GM08714 (cell line): ENCODE data around the gene ITPK1.
"Not testable (repeated sequence)": the region's sequence is repeated elsewhere in the genome, so short reads cannot be mapped to it uniquely, and the experiment has no call there.

ENCODE experiments used
- H3K4me3 ChIP-seq: fragments of 200-500 bp; sonication (Bioruptor generic); 2 replicates; pipeline ENCODE4 v1.5.1; 2014; ENCODE audit warnings: mild to moderate bottlenecking, low read length, inconsistent platforms
- ZNF274 ChIP-seq: IDR thresholded peaks from 2 replicates; pipeline ENCODE4 v1.6.1; 2012; ENCODE audit warnings: mild to moderate bottlenecking, low read depth, low read length

The ITPK1 gene

DNA sequence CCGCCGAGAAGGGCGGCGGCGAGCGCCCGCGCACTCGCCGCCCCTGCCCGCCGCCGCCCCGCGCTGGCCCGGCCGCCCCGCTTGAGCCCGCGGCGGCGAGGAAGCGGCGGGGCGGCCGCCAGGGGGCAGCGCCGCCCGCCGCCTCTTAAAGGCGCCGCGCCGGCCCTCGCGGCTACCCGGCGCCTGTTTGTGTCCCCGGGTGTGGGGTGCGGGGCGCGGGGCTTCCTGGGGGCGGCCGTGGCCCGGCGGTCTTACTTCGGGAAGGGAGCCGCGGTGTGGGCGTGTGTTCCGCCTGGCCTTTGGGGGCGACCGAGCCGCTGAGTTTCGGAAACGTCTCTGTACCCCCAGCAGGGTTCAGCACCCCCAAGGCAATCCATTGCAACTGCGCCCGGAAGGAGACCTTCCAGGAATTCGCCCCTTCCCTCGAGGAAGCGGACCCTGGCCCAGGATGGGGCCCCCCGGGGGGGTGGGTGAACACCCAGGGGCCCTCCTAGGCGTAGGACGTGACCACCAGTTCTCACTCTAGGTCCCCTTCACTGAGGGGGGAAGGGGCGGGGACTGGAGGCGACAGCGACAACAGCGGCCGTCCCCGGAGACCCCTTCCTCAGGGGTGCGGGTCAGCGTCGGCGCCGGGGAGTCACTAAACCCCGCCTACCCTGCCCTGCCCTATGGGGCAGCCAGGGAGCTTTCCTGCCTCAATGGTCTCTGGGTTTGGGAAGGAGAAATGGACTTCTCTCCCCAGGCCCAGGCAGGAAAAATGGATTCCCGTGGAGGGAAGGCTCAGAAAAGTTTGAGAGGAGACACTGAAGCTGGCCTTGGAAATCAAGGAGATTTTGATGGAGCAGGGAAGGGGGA is at the start of gene ITPK1:
Gene ITPK1 (minus strand): TSS at position 105 of the 855 bp plus-strand sequence. CDS start 762 bp downstream, outside the sequence.
- H3K4me3 ChIP-seq: peak within 1 kb of the TSS; percentile 87
- no peak for TF ChIP-seq ZNF274

DNA sequence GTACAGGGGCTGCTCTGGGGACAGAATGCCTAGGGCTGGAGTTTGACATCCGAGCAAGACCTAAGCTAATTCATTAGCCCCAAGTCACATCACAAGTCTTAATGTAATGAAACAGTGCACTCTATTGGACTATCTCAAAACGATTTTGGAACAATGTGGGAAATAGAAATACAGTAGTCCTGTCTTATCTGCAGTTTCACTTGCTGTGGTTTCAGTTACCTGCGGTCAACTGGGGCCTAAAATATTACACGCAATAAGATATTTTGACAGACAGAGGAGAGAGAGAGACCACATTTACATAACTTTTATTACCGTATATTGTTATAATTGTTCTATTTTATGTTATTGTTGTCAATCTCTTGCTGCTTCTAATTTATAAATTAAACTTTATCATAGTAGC is 47.8 kb upstream of the ITPK1 start:
- no peak for TF ChIP-seq ZNF274
- no peak overlapping the region for H3K4me3 ChIP-seq

DNA sequence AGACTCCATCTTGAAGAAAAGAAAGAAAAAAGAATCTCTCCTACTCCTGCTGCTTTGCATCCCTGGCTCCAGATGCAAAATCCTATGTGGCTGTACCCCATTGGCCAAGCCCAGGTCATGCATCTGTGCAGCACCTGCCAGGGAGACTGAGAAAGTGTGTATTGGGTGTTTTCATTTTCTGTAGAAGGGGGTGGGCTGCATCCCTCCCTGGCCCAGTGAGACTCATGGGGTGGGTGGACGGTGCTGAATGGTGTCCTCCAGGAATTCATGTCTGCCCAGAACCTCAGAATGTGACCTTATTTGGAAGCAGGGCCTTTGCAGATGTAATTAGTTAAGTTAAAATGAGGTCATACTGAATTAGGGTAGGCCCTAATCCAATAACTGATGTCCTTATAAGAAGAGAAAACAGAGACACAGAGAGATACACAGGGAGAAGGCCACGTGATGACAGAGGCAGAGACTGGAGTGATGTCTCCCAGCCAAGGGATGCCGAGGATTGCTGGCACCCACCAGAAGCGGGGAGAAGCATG is 45.8 kb upstream of the ITPK1 start:
- H3K4me3 ChIP-seq: no peak overlapping the region
- TF ChIP-seq ZNF274: no peak

DNA sequence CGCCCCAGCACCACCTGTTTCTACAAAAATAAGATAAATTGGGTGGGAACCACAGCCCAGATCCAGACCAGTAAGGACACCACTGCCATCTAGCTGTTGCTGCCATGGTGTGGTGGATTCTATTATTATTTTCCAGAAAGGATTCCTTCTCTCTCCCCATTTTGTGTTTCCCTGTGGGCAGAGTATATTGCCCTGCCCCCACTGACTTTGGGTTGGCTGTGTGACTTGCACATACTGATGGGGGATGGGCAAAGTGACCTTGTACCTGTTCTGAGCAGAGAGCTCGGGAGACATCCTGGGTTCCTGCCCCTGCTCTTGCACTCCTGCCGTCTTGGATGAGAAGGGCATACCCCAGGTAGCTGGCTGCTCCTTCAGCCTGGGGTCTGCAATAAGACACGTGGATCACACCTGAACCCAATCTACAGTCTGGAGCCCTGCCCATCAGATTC is 44.7 kb upstream of the ITPK1 start:
- no peak for TF ChIP-seq ZNF274
- no peak overlapping the region for H3K4me3 ChIP-seq

DNA sequence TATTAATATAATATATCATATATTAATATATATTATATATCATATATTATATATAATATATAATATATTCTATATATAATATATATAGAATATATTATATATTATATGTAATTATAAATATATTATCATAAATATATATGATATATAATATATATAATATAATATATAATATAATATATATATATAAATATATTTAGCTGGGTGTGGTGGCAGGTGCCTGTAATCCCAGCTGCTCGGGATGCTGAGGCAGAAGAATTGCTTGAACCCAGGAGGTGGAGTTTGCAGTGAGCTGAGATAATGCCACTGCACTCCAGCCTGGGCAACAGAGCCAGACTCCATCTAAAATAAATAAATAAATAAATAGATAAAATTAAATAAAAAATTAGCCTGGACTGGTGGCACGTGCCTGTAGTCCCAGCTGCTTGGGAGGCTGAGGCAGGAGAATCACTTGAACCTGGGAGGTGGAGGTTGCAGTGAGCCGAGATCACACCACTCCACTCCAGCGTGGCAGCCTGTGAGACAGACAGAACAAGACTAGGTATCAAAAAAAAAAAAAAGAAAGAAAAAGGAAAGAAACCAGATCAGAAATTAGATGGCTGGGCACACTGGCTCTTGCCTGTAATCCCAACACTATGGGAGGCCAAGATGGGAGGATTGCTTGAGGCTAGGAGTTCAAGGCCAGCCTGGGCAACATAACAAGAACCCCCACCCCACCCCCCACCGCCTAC is 44.1 kb upstream of the ITPK1 start:
- H3K4me3 ChIP-seq: not testable (repeated sequence)

DNA sequence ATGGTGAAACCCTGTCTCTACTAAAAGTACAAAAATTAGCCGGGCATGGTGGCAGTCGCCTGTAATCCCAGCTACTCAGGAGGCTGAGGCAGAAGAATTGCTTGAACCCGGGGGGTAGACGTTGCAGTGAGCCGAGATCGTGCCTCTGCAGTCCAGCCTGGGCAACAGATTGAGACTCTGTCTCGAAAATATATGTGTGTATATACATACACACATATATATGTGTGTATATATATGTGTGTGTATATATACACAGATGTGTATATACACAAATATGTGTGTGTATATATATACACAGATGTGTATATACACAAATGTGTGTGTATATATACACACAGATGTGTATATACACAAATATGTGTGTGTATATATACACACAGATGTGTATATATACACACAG is 42.6 kb upstream of the ITPK1 start:
- not testable (repeated sequence) for H3K4me3 ChIP-seq

DNA sequence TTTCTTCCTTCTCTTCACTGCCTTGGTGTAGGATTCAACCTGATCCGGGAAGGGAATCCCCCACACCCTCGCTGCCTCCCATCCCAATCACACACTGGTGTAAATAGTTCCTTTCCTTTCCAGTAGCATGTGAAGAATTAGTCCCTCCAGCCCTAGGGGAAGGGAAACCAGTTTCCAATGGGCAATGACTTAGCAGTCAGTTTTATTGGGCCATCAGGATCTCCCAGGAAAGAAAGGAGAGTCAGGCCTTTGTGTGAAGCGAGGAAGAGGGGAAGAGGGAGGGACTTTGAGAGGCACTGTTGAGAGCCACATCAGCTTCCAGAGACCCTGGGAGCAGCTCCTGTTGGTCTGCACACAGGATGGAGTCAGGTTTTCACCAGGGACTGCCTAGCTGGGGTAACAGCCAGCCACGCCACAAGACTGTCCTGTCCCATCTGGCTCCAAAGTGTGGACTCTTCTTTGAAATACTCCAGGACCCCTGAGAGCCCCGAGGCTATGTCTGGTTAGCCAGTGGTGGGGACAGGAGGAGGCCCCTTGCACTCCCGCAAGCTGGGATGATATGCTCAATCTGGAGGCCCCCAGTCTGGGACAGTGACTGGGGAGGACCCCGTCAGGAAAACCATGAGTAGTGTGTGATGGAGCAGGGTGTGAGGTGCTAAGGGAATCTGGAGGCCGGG is 41.1 kb upstream of the ITPK1 start:
- no peak overlapping the region for H3K4me3 ChIP-seq

DNA sequence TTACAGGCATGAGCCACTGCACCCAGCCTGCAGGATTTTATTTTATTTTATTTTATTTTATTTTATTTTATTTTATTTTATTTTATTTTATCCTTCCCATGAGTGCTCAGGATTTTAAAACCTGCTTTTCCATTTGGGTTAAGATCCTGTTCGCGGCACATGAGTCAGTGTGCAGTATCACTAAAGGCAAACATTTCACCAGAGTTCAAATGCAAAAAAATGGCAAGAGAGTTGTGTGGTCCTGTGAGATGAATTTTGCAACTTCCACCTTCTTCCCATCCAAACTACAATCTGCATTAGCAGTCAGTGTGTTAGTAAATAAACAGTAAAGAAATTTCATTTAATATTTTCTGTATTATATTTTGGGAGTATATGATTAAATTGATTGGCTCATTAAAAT is 39.9 kb upstream of the ITPK1 start:
- H3K4me3 ChIP-seq: no peak overlapping the region
- no peak for TF ChIP-seq ZNF274

More for the DNA sequence above, 41.1 kb upstream of the ITPK1 start:
- no peak for TF ChIP-seq ZNF274

DNA sequence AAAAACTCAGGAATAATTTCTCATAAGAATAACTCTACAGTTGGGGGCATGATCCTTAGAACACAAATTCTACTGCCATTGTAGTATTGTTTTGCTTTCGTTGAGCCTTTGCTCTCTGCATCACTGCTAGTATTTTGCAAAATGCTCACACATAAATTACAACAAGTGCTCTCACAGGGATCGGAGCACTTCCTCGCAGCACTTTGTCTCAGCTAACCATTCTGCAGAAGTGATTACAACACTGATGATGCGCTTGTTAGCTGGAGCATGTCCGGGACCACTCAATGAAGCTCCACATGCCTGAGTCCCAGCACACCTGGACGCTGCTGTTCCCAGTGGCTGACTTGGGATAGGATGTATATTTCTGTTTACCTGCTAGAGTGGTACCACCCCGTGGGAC is 37.4 kb upstream of the ITPK1 start:
- TF ChIP-seq ZNF274: no peak
- H3K4me3 ChIP-seq: no peak overlapping the region

DNA sequence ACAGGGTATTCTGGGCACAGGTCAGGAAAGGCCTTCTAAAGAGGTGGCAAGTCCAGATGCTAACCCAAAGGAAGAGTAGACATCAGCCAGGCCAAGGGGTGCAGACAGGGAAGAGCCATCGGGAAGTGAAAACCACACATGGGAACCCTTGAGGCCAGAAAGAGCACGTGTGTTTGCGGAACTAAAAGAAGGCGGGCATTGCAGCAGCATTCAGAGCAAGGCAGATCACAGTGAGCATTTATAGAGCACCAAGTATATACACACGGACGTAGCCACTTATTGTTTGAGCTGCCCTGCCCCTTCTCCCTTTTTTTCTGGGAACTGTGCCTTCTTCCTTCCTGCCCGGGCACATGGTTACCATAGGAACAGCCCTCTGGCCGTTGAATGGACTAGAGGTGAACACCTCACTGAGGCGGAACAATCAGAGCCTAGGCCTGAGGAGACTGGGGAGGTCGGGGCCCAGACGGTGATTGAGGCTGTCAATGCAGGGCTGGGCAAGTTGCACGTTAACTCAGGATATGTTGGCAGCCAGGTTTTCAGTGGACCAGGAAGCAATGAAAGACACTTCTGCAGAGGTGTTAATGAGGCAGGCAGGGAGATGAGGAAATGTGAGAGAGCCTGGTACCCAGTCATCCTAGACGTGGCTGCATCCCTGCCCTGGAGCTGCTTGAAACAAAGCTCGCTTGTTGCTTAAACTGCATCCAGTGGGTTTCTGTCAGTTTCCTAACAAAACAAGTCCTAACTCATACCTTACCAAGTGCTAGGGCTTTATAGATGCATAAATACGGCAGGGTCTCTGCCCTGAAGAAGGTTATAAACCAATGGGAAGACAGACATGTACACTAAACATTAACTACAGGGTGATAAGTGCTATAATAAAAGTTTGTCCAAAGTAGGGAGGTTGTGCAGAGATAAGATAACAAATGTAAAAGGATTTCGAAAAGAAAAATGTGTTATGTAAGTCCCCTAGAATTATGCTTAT is 34.8 kb upstream of the ITPK1 start:
- H3K4me3 ChIP-seq: no peak overlapping the region
- no peak for TF ChIP-seq ZNF274

DNA sequence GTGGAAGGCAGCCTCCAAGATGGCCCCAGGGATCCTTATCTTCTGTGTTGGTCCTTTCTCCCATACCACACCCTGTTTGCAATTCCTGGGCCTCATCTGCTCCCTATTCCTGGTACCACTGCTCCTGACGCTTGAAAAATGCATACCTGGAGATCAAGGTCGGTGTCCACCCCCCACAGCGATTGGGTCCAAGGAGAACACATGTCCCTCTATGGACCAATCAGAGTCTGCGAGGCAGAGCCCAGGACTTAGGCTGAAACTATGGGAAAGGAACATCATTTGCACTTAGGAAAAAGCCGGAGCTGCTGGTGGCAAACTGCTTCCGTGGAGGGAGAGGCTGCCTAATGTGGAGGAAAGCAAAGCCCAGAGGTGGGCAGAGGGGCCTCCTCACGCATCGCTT is 33.3 kb upstream of the ITPK1 start:
- no peak overlapping the region for H3K4me3 ChIP-seq
- no peak for TF ChIP-seq ZNF274

DNA sequence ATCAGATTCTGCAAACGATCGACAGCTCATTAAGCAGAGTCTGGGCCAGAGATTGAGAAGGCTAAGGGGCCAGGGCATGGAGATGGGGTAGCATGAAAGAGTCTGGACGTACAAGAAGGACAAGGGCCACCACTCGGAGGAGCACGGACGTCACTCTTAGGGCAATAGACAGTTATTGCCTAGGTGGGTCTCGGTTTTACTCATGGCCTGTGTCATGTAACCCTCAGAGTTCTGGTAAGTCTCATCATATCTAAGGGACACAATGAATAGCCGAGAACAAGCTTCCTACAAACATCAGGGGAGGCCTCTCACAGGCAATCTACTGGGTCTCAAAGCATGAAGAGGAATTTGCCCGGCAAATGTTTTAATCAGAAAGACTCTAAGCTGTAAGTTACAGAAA is 30.4 kb upstream of the ITPK1 start:
- no peak overlapping the region for H3K4me3 ChIP-seq
- TF ChIP-seq ZNF274: no peak

DNA sequence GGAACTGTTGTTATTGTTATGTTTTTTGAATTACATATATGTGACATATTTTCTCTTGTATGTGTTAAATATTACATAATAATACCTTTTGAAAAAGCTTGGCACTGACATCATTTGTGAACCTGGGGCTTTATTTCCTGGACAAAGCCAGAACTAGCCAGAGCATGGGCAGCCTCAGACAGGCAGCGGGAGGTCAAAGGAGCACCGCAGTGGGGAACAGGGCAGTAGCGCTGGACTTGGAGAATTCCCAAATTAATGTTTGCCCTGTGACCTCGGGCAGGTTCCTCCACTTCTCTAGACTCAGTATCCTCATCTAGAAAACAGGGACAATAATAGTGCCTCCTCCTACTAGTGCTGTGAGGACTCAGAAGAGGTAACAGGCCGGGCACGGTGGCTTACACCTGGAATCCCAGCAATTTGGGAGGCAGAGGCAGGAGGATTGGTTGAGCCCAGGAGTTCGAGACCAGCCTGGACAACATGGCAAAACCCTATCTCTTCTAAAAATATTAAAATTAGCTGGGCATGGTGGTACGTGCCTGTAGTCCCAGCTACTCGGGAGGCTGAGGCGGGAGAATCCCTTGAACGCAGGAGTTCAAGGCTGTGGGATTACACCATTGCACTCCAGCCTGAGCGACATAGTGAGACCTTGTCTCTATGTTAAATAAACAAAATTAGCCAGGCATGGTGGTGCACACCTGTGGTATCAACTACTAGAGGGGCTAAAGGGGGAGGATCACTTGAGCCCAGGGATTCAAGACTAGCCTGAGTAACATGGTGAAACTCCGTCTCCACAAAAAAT is 27.3 kb upstream of the ITPK1 start:
- TF ChIP-seq ZNF274: no peak
- no peak overlapping the region for H3K4me3 ChIP-seq
